Medulla oblongata (tissue), 1 donor: ENCODE data around the gene ANKRD11.

Experiments used
- DNase-seq: peaks from one replicate; pipeline ENCODE4 v3.0.0-alpha.2; 2015; ENCODE audit errors: extremely low spot score

ANKRD11 gene

GRCh38 chr16:89490439-89491237 is at the start of gene ANKRD11:
Gene ANKRD11 (minus strand): TSS chr16:89490561. CDS start chr16:89317019, 173,542 bp downstream.
- DNase-seq, result peak; percentile 100

- no peak for DNase-seq
Measured at GRCh38 chr16:89538286-89538685, 47.9 kb upstream of the ANKRD11 start.

GRCh38 chr16:89537549-89537925 is 47.2 kb upstream of the ANKRD11 start:
- DNase-seq, result peak; percentile 61

- DNase-seq, result peak; percentile 84
Measured at GRCh38 chr16:89536886-89537548, 46.7 kb upstream of the ANKRD11 start.

GRCh38 chr16:89536371-89536770 is 46.0 kb upstream of the ANKRD11 start:
- no peak for DNase-seq

- DNase-seq, result peak; percentile 83
Measured at GRCh38 chr16:89534252-89534756, 43.9 kb upstream of the ANKRD11 start.

- DNase-seq, result no peak
Measured at GRCh38 chr16:89531821-89532526, 41.6 kb upstream of the ANKRD11 start.

GRCh38 chr16:89530401-89531381 is 40.3 kb upstream of the ANKRD11 start:
- DNase-seq, result no peak

- no peak for DNase-seq
Measured at GRCh38 chr16:89529097-89529496, 38.7 kb upstream of the ANKRD11 start.

- DNase-seq, result no peak
Measured at GRCh38 chr16:89525146-89525913, 35.0 kb upstream of the ANKRD11 start.

- DNase-seq, result no peak
Measured at GRCh38 chr16:89523680-89524344, 33.5 kb upstream of the ANKRD11 start.

- no peak for DNase-seq
Measured at GRCh38 chr16:89522287-89522686, 31.9 kb upstream of the ANKRD11 start.

- DNase-seq, result no peak
Measured at GRCh38 chr16:89519881-89520280, 29.5 kb upstream of the ANKRD11 start.

GRCh38 chr16:89517128-89517527 is 26.8 kb upstream of the ANKRD11 start:
- no peak for DNase-seq

GRCh38 chr16:89512453-89512852 is 22.1 kb upstream of the ANKRD11 start:
- no peak for DNase-seq

- DNase-seq, result no peak
Measured at GRCh38 chr16:89511374-89511773, 21.0 kb upstream of the ANKRD11 start.

- no peak for DNase-seq
Measured at GRCh38 chr16:89510526-89510925, 20.2 kb upstream of the ANKRD11 start.

- peak; percentile 84 for DNase-seq
Measured at GRCh38 chr16:89507834-89508590, 17.7 kb upstream of the ANKRD11 start, which contains the start of gene SPG7. Gene SPG7 (plus strand): TSS chr16:89508403. CDS start chr16:89508418, 15 bp downstream.
